Ishikawa (cell line): ENCODE data around the gene PDCD11.

Experiments
- CEBPB ChIP-seq: IDR thresholded peaks from 2 replicates; pipeline ENCODE4 v1.6.1; 2012
- REST ChIP-seq: IDR thresholded peaks from 2 replicates; pipeline ENCODE4 v1.6.1; 2012; ENCODE audit warnings: low read depth, mild to moderate bottlenecking
- TAF1 ChIP-seq: IDR thresholded peaks from 2 replicates; pipeline ENCODE4 v1.6.1; 2012; ENCODE audit warnings: low read depth, mild to moderate bottlenecking
- ZBTB7A ChIP-seq: IDR thresholded peaks from 2 replicates; pipeline ENCODE4 v1.6.1; 2012; ENCODE audit warnings: low read depth

GRCh38 chr10:103431902-103432301 lies 35.5 kb downstream of the PDCD11 start:
- TF ChIP-seq ZBTB7A (no peak), CEBPB (no peak), TAF1 (no peak), REST (no peak)
